GM18526 (cell line): Measurements from ENCODE around the gene FBXW7.

Source experiments
- POLR2A ChIP-seq: IDR thresholded peaks from 3 replicates; pipeline ENCODE4 v1.6.1; 2011; ENCODE audit not compliant: insufficient read length; ENCODE audit errors: extremely low read depth

The FBXW7 gene

DNA sequence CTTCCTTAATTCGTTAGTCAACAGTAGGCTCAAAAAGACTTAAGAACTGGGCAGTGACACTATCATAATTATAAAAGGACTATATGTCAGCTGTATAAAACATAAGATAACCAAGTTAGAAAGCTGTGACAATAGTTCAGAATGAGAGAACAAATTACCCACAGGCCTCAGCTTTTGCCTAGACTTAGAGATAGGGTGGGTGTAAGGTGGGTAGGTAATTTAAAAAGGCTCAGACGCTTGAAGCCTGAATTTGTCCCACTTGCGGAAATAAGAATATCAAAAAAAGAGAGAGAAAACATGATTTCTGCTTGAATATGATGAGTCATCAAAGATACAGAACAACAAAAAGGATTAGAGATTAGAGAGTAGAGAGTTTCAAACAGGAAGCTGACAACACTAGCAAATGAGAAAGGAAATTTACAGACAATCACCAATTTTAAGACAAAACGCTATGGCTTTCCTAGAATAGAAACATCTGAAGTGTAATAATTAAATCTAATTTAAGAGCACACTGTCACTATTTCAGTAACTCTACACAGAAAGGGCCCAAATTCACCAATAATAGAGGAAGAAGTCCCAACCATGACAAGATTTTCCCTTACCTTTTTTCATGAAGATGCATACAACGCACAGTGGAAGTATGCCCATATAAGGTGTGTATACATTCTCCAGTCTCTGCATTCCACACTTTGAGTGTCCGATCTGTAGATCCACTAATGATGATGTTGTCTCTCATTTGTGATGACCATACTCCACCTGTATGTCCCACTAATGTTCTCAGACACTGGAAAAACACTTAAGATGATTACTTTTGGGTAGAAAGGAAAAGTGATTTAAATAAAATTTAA, 208.1 kb downstream of the FBXW7 start:
- TF ChIP-seq POLR2A, result no peak

DNA sequence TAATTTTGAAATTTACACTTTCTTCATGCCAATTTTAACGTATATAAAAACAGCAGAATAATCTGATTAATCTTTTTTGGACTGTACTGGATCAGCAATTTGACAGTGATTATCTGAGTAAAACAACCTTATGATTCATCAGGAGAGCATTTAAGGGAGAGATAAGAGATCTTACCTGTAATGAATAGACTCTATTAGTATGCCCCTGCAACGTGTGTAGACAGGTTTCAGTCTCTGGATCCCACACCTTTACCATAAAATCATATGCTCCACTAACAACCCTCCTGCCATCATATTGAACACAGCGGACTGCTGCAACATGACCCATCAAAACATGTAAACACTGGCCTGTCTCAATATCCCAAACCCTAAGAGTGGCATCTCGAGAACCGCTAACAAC, 210.1 kb downstream of the FBXW7 start:
- TF ChIP-seq POLR2A, result no peak

DNA sequence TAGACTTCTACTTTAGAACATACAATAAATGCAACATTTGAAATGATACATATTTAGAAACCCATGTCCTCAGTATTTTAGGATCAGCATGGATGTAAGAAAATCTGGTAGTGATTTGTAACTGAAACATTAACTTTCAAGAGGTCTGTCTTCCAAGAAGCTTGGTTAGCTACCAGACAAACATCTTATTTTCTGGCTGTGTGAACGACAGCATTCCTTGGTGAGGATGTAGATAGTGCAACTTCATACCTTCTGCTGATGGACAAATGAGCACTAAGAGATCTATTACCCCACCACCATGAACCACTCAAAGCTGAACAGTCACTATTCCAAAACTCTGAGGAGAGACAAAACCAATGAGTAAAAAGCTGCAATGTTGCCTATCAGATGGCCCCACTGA, 212.7 kb downstream of the FBXW7 start:
- TF ChIP-seq POLR2A, result no peak

DNA sequence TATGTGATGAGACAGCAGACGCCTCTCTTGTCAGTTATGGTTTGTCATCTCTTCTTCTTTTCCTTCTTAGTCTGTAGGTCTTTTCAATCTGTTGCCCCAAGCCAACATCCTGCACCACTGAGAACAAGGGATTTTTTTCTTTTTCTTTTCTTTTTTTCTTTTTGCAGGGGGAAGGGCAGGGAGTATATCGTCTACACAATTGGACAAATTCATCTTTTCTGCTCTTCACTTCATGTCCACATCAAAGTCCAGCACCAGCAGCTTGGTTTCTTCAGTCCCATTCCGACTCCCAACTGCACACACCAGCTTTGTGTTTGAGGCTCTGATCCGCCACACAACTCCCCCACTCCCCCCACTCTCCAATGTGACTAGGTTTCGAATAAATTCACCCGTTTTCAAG, 213.2 kb downstream of the FBXW7 start:
- TF ChIP-seq POLR2A, result no peak

DNA sequence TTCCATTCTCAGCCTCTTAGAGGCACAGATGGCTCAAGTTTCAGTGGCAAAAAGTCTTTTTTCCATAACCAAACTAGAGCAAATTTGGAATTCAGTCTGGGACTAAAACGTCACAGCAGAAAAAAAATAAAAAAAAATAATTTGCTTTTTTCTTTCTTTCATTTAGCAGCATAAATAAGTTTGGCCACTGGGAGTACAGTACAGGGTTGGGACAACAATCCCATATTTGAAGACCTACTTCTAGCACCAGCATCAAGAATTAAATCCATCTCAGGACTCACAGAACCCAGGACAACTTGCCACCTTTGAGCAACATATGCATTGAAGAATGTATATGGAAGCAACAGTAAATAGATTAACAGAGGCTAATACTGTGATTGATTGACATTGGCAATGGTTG, 214.0 kb downstream of the FBXW7 start:
- TF ChIP-seq POLR2A, result no peak

DNA sequence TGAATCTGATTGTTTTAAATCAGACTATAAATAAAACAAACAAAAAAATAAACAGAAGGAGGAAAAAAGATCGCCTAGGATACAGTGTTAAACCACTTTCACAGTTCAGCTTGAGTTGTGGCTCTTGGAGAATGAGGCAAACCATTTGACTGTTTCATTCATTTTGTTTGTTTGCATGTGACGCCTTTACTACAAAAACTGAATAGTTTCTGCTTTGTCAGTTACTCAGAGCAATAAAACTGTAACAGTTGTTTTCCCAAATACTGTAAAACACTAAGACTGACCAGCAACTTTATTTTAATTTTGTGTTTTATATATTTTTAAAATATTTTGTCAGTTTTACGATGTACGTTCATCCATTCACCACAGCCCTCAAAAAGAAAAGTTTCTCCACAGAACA, 214.5 kb downstream of the FBXW7 start:
- no peak for TF ChIP-seq POLR2A

DNA sequence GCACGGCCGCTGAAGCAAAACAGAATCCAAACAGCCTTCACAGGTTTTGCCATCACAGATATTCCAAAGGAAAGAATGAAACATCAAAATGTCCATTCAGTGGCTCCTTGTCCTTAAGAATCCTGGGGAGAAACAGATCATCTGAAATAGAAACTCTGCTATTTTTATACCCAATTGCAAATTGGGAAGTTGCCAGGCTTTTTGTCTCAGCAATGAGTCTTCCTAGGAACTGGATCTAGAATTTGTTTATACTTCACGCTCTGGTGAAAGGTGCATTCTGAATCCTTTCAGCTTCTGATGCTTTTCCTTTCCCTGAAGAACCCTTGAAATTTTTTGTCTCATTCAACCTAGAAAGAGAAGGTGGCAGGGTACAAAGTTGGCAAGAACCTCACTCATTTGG, 218.9 kb downstream of the FBXW7 start:
- no peak for TF ChIP-seq POLR2A

DNA sequence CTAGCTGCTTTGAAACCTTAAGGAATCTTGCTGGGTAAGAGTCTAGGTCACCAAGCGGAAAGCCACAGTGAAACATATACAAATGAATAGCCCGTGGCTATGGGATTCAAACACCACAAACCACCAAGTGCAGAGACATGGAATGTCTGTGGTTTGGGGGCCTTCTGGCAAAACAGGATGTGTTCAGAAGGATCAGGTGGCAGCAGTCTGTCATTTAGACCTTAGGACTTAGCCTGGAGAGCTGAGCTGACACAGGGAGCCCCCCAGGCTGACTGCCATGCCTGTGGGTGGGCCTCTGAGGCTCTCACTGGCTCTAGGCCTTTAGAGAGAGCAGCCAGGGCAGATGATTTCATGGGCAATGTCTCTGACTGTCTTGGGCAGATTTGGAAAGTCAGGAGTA, 225.6 kb downstream of the FBXW7 start:
- no peak for TF ChIP-seq POLR2A

DNA sequence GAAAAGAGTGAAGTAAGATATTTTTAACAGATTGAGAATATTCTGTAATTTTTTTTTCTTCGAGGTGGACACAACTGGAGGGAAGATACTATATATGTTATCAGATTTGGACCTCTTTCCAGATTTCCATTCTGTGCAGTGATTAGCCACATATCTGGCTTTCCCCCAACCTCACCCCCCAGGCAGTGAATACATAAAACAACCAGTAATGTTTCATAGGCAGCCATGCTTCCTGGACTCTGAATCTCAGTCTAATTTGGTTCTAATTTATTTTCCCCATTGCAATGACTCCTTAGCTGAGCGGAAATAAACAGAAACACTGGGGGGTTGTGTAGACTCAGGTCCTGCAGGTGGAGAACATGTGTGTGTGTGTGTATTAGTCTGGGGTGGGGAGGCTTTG, 226.5 kb downstream of the FBXW7 start:
- TF ChIP-seq POLR2A, result no peak

DNA sequence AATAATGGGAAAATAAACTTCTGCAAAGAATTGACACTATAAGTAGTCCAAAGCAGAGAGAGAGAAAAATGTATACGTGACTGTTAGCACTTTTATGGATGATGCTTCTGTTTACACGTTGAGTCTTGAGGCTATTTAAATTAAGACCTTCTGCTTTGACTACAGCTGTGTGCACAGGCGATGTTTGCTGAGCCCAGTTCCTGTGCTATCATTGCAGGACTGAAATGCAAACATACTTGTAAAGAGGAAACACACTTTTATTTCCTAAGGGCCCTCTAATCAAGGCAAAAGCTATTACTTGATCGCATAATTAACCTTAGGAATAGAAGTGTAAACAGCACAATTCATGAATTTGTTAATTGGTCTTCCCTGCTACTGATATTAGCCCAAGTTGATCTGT, 226.9 kb downstream of the FBXW7 start:
- no peak for TF ChIP-seq POLR2A

DNA sequence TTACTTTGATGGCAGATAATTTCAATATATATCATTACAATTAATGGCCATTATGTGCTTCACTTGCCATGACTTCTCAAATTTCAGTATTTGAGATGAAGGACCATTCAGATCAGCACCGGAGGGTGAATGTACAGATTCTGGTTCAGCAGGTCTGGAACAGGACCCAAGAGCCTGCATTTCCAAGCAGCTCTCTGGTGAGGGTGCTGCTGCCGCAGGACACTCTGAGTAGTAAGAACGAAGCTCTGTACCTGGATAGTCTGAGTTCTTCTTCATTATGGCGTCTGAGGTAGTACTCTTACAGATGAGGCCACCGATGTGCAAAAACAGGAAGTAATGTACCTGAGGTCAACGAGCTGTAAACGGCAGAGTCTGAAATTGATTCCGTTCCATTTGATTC, 228.2 kb downstream of the FBXW7 start:
- TF ChIP-seq POLR2A, result no peak

DNA sequence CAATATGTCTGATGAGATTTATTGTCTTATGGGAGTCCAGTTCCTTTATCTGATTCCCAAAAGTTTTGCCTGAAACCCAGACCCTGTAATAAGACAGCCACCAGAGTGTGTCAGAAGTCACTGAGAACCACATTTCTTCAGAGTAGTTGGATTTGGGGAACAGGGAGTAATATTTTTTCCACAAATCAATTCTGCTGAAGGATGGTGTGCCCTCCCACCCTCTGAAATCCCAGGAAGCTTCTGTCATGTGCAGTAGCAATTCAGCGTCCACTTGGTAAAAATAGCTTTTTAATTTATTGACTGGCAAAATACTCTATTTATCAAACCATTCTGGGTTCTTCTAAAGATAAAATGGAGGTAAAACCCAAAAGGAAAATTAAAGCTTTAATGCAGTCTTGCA, 229.4 kb downstream of the FBXW7 start:
- no peak for TF ChIP-seq POLR2A

DNA sequence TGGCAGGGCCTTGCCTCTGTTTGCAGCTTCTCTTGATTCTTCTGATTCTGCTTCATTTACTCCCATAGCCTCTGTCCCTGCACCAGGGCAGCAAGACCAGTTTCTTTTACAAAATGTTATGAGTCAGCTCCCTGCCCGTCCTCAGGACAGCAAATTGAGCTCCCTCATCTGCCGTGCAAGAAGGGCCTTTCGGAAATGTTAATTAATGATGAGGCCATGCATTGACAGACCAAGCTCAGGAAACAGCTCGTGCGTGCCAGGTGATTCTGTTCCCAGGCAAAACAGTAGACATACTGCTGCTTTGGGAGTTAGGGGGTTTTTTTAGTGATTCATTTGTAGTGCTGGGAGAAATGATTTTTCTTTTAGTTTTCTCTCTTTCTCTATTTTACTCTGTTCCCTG, 231.7 kb downstream of the FBXW7 start:
- TF ChIP-seq POLR2A, result no peak

DNA sequence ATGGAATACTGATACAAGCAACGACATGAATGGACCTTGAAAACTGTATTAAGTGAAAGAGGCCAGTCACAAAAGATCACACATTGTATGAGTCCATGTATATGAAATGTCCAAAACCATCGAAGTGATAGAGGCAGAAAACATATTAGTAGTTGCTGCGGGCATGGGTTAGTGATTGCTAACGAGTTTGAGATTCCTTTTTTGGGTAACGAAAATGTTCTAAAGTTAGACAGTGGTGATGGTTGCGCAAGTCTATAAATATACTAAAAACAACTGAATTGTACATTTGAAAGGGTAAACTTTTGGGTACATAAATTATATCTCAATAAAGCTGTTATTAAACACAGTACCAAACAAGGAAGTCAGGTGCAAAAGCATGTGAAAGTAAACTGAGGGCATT, 234.5 kb downstream of the FBXW7 start:
- no peak for TF ChIP-seq POLR2A

DNA sequence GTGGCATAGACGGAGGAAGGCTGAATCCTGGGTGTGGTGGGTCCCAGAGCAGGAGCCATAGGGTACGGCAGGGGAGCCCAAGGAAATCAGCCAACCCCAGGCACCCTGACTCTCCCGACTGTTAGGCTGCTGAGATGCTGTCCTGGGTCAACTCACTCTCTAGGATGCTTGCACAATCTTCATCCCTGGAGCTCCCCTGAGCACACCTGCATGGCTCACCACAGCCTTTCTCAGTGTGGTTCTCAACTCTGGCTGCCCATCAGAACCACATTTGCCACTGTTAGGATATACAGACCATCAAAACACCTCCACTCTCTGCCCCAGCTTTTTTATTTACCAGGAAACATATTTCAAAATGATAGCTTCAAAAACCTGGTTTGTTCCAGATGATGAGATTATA, 236.3 kb downstream of the FBXW7 start:
- no peak for TF ChIP-seq POLR2A

DNA sequence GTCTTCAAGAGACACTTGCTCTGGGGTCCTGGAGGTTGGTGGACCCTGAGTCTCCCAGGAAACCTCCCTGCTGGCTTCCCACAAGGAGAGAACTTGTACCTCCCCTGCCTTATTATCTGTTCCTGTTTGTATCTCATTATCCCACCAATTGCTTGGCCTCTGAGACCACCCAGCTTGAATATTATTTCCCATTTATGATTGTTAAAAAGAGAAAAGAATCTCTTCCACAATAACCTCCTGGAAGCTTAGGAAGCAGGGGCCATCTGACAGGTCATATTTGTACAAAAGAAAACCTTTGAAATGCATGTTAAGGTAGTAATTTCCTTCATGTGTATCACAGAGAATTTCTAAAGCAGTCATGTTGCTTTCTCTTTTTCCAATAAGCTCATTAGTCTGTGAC, 239.5 kb downstream of the FBXW7 start:
- no peak for TF ChIP-seq POLR2A

DNA sequence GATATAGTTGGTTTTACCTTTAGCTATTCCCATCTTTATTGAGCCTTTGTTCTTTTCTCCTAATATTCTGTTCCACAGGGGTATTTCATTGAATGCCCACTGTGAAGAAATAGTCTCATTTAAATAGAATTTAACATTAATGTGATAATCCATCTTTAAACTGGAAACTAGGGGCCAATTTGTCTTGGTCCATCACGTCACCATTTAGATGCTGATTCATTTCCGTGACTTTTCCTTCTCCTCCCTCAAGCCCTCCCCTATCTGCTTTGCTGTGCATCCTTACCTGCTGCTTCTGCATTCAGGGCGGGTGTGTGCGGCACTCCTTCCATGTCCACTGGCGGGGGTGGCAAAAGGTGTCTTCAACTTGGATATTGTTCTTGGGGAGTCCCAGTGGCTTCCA, 241.1 kb downstream of the FBXW7 start:
- no peak for TF ChIP-seq POLR2A
